ENCODE data around the gene ATG7. TPM values are rescaled to one million over a fixed set of nuclear protein-coding genes. Genes with fewer than 3 reads are reported as not detected.

ATG7 gene
- total and polyA plus RNA-seq, 10 of the 15 experiments (the other 5 are each of a cell fraction or from before 2014, with no cell fraction given), result 13.5 to 49.5 (median 26.4) TPM

GRCh38 chr3:11288786-11289637 lies 16.8 kb downstream of the ATG7 start (continued):
- peak; percentile 26 for TF ChIP-seq CUX1 (IDR thresholded peaks at IDR 0.05; ENCODE audit: insufficient replicate concordance, low read depth, low read length)
- TF ChIP-seq NR2C2 (IDR thresholded peaks at IDR 0.05; ENCODE audit: borderline replicate concordance, control insufficient read depth, insufficient read length, low read depth), result no peak
- TF ChIP-seq IRF3 (IDR thresholded peaks at IDR 0.05), result no peak
- no peak for TF ChIP-seq KDM1A (IDR thresholded peaks at IDR 0.05; ENCODE audit: borderline replicate concordance)
- TF ChIP-seq KLF5 (IDR thresholded peaks at IDR 0.05; ENCODE audit: partially characterized antibody), result no peak
